WERI-Rb-1 (cell line): ENCODE data around the gene NDUFB5.

ENCODE experiments used
- DNase-seq: peaks from one replicate; pipeline ENCODE4 v3.0.0-alpha.2; 2020
- H3K27ac ChIP-seq: fragments of 250-450 bp; sonication (Bioruptor Pico); 2 replicates; pipeline ENCODE4 v1.5.1; 2020; ENCODE audit warnings: mild to moderate bottlenecking, moderate library complexity
- H3K27me3 ChIP-seq: fragments of 250-450 bp; sonication (Bioruptor Pico); 2 replicates; pipeline ENCODE4 v1.5.1; 2021; ENCODE audit warnings: mild to moderate bottlenecking, low read depth, moderate library complexity; ENCODE audit not compliant: insufficient read depth, severe bottlenecking
- H3K36me3 ChIP-seq: fragments of 250-450 bp; sonication (Bioruptor Pico); 2 replicates; pipeline ENCODE4 v1.5.1; 2020; ENCODE audit warnings: mild to moderate bottlenecking, moderate library complexity
- H3K4me3 ChIP-seq: 2 replicates; pipeline ENCODE4 v1.5.1; 2011; ENCODE audit warnings: low read depth, mild to moderate bottlenecking, control low read depth, low read length
- H3K9me3 ChIP-seq: fragments of 250-450 bp; sonication (Bioruptor Pico); 2 replicates; pipeline ENCODE4 v1.5.1; 2021; ENCODE audit warnings: mild to moderate bottlenecking, moderate library complexity; ENCODE audit not compliant: severe bottlenecking
- TF ChIP-seq, protein P1 (sequence below): IDR thresholded peaks from 2 replicates; pipeline ENCODE4 v1.5.1; 2011; ENCODE audit warnings: low read depth, mild to moderate bottlenecking, control low read depth, inconsistent platforms, low read length

NDUFB5 gene

DNA sequence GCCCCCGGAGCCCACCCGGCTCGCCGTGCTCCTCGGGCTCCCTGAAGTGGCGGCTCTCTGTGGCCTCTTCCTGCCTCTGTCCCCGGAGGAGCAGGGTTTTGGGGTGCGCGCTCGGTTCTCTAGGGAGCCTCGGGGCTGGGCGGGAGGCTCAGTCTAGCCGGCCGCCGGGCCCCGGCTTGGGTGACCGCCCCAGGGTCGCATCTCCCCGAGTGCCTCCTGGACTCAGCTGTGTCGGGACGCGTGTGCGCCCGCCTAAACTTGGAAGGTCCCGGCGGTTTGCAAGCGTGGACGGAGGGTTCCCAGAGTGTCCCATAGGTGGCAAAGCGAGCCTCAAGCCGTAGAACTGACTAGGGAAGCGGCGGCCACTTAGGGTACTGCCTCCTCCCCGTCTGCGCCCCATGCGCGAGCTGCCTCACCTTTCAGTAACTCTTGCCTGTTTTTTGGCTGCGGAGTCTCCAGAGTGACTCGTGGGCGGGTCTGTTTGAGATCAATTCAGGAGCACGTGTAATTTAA is 41.3 kb upstream of the NDUFB5 start:
- Histone ChIP-seq H3K36me3 (peaks cover 4% of the 10 kb centered on the region; the same call in 1 of the 2 replicates), H3K27ac (peak overlapping the region; percentile 99), H3K27me3 (no peaks in the 10 kb centered on the region), H3K4me3 (peak overlapping the region; percentile 91), H3K9me3 (no peaks in the 10 kb centered on the region)
- TF ChIP-seq, protein P1, sequence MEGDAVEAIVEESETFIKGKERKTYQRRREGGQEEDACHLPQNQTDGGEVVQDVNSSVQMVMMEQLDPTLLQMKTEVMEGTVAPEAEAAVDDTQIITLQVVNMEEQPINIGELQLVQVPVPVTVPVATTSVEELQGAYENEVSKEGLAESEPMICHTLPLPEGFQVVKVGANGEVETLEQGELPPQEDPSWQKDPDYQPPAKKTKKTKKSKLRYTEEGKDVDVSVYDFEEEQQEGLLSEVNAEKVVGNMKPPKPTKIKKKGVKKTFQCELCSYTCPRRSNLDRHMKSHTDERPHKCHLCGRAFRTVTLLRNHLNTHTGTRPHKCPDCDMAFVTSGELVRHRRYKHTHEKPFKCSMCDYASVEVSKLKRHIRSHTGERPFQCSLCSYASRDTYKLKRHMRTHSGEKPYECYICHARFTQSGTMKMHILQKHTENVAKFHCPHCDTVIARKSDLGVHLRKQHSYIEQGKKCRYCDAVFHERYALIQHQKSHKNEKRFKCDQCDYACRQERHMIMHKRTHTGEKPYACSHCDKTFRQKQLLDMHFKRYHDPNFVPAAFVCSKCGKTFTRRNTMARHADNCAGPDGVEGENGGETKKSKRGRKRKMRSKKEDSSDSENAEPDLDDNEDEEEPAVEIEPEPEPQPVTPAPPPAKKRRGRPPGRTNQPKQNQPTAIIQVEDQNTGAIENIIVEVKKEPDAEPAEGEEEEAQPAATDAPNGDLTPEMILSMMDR, result peak; percentile 50; the same call in 1 of the 2 replicates
- DNase-seq, result peak; percentile 74

DNA sequence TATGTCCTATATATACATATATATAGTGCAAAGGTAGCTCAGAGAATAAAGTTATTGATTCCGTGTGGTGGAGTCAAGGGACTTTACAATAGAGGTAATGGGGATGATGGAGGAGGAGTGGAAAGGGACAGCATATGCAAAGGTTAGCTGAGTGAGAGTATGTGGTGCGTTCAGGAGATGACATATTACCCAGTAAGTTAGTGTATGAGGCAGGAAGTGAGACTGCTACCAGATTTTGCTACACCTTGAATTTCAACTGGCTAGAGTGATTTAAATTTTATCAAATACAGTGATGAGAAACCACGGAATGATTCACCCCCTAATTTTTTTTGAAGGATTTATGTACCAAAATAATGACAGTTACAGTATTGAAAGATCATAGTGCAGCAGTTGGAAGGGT is 39.1 kb upstream of the NDUFB5 start:
- peaks cover 15% of the 10 kb centered on the region for H3K36me3 ChIP-seq
- H3K4me3 ChIP-seq, result no peak overlapping the region
- no peaks in the 10 kb centered on the region for H3K9me3 ChIP-seq
- TF ChIP-seq, protein P1, result no peak
- H3K27me3 ChIP-seq, result no peaks in the 10 kb centered on the region
- DNase-seq, result no peak
- H3K27ac ChIP-seq, result no peak overlapping the region

DNA sequence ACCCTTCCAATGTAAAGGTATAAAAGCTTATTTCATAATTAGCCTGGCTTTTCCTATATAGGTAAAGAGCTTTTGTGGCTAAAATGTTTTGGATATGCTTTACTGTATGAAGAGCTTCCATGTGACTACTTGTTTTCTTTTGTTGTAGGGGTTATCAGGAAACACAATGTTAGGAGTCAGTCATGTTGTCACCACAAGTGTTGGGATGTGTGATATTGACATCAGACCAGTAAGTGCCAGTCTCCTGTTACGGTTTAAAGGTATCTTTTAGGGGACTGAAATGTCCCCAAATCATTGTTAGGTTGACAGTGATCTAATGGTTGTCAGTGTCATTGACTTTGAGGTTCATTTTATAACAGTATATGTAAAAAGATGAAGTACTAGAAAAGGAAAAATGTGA is 23.6 kb upstream of the NDUFB5 start:
- no peaks in the 10 kb centered on the region for H3K27me3 ChIP-seq
- H3K4me3 ChIP-seq, result no peak overlapping the region
- H3K9me3 ChIP-seq, result no peaks in the 10 kb centered on the region
- no peak for DNase-seq
- peaks cover 84% of the 10 kb centered on the region for H3K36me3 ChIP-seq
- TF ChIP-seq, protein P1, result no peak
- no peak overlapping the region for H3K27ac ChIP-seq

DNA sequence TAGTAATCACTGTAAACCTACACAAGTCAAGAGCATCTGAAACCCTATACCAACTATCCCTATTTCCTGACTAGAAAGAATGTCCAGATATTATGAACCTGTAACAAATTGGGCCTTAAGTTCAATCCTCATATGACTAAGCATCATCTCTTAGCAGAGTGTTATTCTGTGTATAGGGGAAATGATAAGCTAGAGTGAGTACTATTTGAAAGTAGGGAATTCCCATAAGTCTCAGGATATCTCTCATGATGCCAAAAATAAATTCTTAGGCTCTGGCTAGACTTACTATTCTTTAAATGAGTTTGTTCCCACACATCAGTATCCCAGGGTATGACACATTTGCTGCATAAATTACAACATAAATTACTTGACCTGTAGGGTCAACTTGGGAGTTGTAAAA is 15.5 kb upstream of the NDUFB5 start:
- H3K36me3 ChIP-seq, result peaks cover 85% of the 10 kb centered on the region
- no peak for DNase-seq
- TF ChIP-seq, protein P1, result no peak
- H3K9me3 ChIP-seq, result no peaks in the 10 kb centered on the region
- H3K4me3 ChIP-seq, result no peak overlapping the region
- H3K27me3 ChIP-seq, result no peaks in the 10 kb centered on the region
- H3K27ac ChIP-seq, result no peak overlapping the region

DNA sequence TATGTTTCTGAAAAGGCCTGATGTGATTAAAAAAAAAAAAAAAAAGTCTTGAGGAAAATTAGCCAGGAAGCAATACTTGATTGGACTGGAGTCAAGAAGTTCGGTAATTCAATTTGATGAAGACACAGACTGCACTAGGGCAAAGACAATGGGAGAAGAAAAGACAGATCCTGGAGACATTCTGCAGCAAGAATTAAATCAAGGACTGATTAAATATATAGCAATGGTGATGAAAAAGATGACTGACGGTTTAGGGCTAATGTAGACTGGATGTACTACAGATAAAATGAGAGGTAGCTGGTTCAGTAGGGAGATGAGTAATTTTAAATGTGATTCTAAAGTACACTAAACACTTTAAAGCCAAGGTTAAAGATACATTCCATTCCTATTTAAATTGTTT is 13.9 kb upstream of the NDUFB5 start:
- Histone ChIP-seq H3K27ac (no peak overlapping the region), H3K36me3 (peaks cover 87% of the 10 kb centered on the region)
- TF ChIP-seq, protein P1, result no peak

DNA sequence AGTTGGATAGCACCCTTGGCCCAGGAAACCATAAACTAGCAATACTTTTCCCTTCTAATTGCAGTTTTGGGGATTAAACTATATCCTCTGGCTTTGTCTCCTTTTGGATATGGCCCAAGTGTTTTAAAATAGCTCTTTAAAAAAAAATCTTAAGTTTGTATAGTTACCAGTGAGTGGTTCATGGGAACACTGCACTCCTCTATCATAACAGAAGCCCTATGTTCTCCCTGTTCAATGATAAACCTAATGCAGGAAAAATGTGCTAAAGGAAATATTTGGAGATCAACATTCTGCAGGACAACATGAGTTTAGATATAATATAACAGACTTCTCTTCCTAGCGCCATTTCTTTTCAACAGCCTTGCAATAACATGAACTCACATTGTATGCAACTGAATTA is 13.3 kb upstream of the NDUFB5 start:
- Histone ChIP-seq H3K9me3 (no peaks in the 10 kb centered on the region), H3K36me3 (peaks cover 88% of the 10 kb centered on the region), H3K27ac (no peak overlapping the region), H3K27me3 (no peaks in the 10 kb centered on the region), H3K4me3 (no peak overlapping the region)
- TF ChIP-seq, protein P1, result no peak
- no peak for DNase-seq

More for the DNA sequence above, 13.9 kb upstream of the NDUFB5 start:
- H3K27me3 ChIP-seq, result no peaks in the 10 kb centered on the region
- no peaks in the 10 kb centered on the region for H3K9me3 ChIP-seq
- H3K4me3 ChIP-seq, result no peak overlapping the region
- no peak for DNase-seq
